Putamen (tissue), 1 donor: ENCODE results near the gene TNK2.
"Not testable (repeated sequence)": the region's sequence is repeated elsewhere in the genome, so short reads cannot be mapped to it uniquely, and the experiment has no call there.

Source experiments
- DNase-seq: peaks from one replicate; pipeline ENCODE4 v3.0.0-alpha.2; 2016; ENCODE audit warnings: low spot score

The TNK2 gene

GRCh38 chr3:195916991-195917390 lies 8.6 kb upstream of the TNK2 start:
- DNase-seq: no peak

DNA sequence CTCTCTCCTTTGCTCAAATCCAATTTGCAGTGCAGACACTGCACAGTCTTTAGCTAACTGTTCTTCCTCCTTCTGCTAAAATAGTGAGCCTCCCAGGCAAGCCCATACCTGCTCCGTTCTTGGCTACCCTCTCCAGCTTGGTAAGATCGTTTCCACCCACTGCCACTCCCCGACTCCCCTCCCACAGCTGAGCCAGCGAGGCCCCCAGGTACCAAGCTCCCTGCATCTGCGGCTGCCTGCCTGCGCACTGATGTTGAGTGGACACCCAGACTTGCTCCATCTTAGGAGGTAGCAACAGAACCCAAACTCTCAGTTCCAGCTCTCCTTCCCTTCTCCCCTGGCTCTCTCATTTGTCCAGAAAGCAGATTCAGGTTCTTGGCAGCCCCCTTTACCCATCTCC lies 7.9 kb upstream of the TNK2 start:
- DNase-seq: no peak

DNA sequence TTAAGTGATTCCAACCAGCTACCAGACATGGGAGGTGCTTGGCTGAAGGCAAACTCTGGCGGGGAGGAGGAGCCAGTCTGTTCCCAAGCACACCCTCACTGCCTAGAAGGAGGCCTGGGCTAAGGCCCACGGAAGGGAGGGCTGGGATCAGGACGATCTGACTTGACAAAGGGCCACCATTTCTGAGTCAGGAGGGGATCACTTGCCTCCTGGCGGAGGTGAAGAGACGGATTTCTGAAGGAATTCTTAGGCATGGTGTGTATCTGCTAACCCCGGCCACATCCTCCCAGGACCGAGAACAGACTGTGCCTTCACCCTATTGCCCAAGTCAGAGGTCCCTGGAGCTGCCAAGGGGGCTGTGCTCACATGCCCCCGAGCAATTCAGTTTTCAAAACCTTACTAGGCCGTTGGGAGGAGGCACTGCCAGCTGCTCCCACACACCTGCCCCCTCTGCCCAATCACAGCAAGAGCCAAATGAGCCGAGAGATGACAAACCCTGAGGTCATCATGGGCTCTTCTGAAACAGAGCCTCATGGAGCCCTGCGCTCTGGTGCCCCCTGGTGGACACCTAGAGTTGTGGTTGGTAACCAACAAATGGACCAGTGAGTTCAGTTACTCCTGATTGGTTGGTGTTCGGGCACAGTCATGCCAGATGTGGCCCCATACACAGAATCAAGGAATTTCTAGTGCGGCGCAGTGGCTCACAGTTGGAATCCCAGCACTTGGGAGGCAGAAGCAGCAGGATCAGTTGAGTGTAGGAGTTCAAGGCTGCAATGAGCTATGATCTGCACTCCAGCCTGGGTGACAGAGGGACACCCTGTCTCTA lies 6.5 kb upstream of the TNK2 start:
- peak; percentile 90 for DNase-seq

GRCh38 chr3:195914146-195914545 lies 5.8 kb upstream of the TNK2 start:
- DNase-seq: not testable (repeated sequence)

- no peak for DNase-seq
Measured at GRCh38 chr3:195913382-195913781, 5.0 kb upstream of the TNK2 start.

- DNase-seq: no peak
Measured at GRCh38 chr3:195911946-195912270, 3.6 kb upstream of the TNK2 start.

DNA sequence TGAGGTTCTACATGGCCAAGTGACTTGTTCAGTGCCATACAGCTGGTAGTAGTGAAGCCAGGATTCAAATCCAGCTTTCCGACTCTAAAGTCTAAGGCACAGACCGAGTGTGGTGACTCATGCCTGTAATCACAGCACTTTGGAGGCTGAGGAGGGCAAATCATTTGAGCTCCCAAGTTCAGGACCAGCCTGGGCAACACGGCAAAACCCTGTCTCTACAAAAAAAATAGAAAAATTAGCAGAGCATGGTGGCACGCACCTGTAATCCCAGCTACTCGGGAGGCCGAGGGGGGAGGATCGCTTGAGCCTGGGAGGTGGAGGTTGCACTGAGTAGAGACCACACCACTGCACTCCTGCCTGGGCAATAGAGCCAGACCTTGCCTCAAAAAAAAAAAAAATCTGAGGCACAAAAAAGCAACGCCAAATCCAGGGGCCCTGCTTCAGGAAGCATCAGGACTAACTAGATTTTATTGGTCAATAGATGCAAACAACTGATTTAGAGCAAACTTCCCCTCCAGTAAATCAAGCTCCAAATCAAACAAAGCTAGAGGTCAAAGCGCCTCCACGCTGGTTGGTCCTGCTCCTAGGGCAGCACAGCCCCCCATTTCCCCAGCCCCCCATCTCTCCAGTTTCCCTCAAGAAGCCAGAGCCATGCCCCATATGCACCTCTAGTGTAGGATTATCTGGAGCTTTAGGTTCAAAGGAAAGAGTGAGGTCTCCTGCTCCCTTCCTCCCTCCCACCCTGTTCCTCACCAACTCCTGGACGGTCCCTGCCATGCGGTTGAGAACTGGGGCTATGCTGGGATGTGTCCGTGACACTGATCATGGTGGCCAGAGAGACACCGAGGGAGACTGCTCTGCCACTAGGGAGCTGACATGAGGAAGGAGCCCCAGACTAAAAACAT lies 2.9 kb upstream of the TNK2 start:
- no peak for DNase-seq

DNA sequence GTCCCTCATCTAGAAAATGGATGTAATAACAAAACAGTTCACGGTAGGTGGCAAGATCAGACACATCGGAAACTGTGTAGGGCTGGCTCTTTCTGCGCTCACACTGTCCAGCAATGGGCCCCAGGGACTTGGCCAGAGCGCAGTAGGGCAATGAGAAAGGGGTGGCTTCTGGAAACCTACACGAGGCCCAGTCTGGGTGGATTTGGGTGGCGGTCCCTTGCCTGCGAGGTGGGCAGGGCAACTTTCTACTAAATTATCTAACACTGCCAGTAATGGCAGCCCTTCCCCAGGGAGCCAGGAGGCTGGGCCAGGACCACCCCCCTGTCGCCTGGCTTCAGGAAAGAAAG lies 2.1 kb upstream of the TNK2 start:
- no peak for DNase-seq

DNA sequence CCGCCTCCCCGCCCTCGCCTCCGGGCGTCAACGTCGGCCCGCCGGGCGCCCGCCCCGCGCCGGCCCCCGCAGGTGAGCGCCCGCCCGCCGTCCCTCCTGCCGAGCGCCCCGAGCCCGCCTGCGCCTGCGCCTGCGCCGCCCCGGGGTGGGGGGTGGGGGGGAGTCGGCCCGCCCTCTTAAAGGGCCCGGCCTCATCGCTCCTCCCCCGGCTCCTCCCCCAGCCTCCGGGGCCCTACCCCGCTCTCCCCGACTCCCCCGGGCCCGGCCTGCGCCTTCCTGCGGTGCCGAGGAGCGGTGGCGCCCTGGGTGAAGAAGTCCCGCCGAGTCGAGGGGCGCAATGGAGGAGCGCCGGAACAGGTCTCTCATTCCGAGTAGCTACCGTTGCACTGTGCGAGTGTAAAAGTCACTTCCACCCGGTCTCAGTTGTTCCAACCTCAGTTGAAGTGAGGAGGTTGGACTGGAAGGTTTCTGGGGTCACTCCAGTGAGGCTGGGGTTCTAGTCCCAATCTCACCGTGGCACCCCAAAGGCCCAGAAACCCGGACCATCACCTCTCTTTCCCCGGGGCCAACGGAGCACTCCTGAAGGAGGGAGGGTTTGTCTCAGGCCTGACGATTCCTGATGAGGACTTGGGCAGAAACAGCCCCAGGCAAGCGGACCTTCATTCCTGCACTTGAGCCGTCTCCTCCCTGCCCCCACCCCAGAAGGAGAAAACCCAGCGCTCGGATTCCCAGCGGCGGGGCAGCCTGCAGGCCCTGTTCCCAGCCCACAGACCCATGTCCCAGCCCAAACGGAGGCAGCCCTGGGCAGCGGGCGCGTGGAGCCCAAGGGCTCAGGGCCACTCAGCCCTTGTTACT lies 1.5 kb upstream of the TNK2 start:
- DNase-seq: peak; percentile 90

GRCh38 chr3:195908694-195909581 lies 587 bp upstream of the TNK2 start:
- no peak for DNase-seq

GRCh38 chr3:195907684-195907933 lies 742 bp downstream of the TNK2 start:
- DNase-seq: no peak

- no peak for DNase-seq
Measured at GRCh38 chr3:195906865-195907683, 1.3 kb downstream of the TNK2 start.

DNA sequence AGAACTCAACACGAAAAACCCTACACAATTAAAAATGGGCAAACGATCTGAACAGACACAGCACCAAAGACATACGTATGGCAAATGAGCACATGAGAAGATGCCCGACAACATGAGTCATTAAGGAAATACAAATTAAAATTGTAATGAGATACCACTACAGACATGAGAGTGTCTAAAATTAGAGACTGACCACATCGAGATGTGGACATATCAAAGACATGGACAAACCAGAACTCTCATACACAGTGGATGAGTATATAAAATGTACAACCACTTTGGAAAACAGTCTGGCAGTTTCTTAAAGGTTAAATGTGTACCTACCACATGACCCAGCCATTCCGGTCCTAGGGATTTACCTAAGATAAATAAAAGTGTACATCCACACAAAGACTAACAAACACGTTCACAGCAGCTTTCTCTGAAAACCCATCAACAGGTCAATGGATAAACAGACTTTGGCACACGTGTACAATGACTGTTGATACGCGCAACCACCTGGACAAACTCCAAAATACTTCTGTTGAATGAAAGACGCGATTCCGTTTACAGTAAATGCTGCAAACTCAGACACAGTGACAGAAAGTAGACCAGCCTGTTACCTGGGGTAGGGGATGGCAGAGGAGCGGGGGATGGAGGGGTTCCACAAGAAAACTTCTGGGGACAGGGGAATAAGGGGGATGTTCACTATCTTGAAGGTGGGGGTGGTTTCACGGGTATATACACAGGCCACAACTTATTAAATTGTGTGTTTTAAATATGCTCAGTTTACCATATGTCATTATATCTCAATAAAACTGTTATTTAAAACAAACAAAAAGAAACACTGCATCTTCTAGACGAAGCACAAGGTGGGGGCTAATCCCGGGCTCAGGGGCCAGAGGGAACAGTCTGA lies 2.1 kb downstream of the TNK2 start:
- DNase-seq: no peak

DNA sequence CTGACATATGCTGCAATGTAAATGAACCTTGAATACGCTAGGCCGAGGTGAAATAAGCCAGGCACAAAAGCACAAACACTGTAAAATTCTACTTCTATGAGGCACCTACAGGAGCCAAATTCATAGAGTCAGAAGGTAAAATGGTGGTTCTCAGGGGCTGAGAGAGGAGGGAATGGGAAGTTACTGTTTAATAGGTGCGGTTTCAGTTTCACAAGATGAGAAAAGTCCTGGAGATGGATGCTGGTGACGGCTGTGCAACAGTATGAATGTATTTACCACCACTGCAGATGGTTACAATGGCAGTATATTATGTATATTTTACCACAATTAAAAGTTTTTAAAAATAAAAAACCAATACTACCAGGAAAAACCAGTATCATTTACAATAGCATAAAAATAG lies 4.0 kb downstream of the TNK2 start:
- DNase-seq: no peak

- no peak for DNase-seq
Measured at GRCh38 chr3:195903950-195904290, 4.4 kb downstream of the TNK2 start.

- DNase-seq: not testable (repeated sequence)
Measured at GRCh38 chr3:195902634-195903033, 5.7 kb downstream of the TNK2 start.

DNA sequence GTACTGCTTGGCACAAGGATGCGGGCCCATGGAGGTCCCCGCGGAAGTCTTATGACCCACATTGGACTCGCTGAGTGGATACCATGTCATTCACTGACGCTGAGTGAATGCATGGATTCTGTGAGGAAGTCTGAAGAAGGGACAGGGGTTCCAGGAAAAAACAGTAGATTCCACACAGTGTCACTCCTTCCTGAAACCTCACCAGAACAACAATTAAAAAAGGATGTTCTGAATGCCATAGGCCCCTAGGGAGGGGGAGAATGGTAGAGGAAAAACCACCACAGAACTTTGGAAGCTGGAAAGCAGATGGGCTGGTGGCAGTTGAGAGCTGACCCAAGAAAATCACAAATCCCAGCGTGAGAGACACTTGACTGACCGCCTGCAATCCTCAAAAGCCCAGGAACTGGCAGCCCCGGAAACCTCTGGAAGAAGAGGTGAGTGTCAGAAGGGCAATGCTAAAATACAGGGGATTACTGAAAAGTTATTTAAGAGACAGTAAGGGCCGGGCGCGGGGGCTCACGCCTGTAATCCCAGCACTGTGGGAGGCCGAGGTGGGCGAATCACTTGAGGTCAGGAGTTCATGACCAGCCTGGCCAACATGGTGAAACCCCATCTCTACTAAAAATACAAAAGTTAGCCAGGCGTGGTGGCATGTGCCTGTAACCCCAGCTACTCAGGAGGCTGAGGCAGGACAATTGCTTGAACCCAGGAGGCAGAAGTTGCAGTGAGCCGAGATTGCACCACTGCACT lies 6.3 kb downstream of the TNK2 start:
- not testable (repeated sequence) for DNase-seq

DNA sequence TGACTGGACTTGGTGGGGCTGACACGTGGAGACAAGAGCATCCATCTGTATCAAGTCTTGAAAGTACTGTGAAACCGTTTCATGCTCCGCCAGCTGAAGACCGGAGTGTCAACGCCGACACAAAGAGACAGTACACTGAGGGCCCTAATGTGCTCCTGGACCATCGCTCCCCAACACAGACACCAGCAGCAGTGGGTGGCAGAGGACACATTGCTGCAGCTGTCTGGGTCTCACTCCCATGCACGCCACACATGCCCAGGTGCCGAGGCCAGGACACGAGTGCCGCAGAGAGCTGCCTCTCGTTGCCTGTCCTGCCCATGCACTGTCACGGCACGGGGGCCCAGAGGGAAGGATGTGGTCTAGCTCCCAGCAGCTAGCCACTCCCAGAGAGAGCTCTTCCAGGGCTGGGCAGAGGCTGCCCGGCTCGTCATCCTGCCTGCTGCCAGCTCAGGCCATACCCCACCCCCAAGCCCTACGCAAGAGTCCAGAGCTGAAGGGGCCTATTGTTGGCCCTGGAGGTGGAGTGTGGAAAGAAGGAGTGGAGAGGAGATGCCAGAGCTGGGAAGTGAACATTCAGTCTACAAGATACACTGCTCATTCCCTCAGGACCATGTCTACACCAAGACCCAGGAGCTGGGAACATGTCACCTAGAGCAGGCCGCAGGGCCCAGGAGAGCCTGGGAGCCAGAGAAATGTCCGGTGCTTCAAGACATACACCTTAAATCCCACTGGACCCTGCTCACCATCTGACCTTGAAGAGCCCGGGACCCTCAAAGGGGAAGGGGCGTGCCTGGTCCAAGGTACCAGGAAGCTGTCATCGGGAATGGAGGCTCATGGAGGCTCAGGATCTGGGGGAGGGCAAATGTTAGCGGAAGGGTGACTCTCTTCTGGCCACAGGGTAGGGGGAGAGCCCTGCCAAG lies 7.7 kb downstream of the TNK2 start:
- peak; percentile 94 for DNase-seq
